Mammary epithelial cell (primary cell): ENCODE measurements around the gene CMAS.

Experiments used
- CTCF ChIP-seq, 2 donors: IDR thresholded peaks in 1 of 2; conservative IDR thresholded peaks in 1 of 2; 2 replicates each; pipeline ENCODE4 v1.5.1; 2011 to 2012; ENCODE audit warnings: inconsistent platforms in 2 of 2, low read length in 2 of 2, mild to moderate bottlenecking in 2 of 2, control low read depth in 1 of 2, low read depth in 1 of 2; ENCODE audit not compliant: insufficient read depth in 1 of 2; ENCODE audit errors: extremely low read depth in 1 of 2
- EZH2 ChIP-seq: IDR thresholded peaks from 2 replicates; pipeline ENCODE4 v1.6.1; 2012; ENCODE audit warnings: low read length, inconsistent platforms, borderline replicate concordance

- TF ChIP-seq CTCF (conservative IDR thresholded peaks at IDR 0.05 in 1 of 2, IDR thresholded peaks at IDR 0.05 in 1 of 2; ENCODE audit: extremely low read depth in 1 of 2, insufficient read depth in 1 of 2, low read depth in 1 of 2, low read length in 2 of 2), result no peak
- no peak for TF ChIP-seq EZH2
Measured at GRCh38 chr12:22046090-22046967, at the start of gene CMAS.
